B cell (primary cell): ENCODE measurements around the gene PCSK2. TPM values are rescaled to one million over a fixed set of nuclear protein-coding genes. Genes with fewer than 3 reads are reported as not detected.

Source experiments
- ATAC-seq: fragments of 200-7000 bp; cut with Tn5 transposase; one replicate; pipeline ENCODE4 v1.10.0; 2021; ENCODE audit warnings: low read depth, mild to moderate bottlenecking, moderate number of reproducible peaks, moderate library complexity
- CTCF ChIA-PET: fragments of 350-600 bp; sonication (Branson Sonifier 250); formaldehyde crosslinking; loops from one replicate; lab custom pipeline; 2021; ENCODE audit warnings: antibody characterized with exemption, inconsistent platforms; lab: Charles Lee
- POLR2A ChIA-PET: fragments of 350-600 bp; sonication (Branson Sonifier 250); formaldehyde crosslinking; loops from one replicate; lab custom pipeline; 2021; ENCODE audit warnings: antibody characterized with exemption; lab: Charles Lee
- DNase-seq: peaks from one replicate; pipeline ENCODE4 v3.0.0; 2013
- H2AFZ ChIP-seq: 2 replicates; pipeline ENCODE4 v1.6.1; 2012; ENCODE audit warnings: mild to moderate bottlenecking, low read depth, low read length; ENCODE audit not compliant: insufficient read depth, poor library complexity, severe bottlenecking
- H3K27ac ChIP-seq, 2 donors: 1 replicate in 1 of 2; 2 replicates in 1 of 2; pipeline ENCODE4 v1.5.1; 2012 to 2013; ENCODE audit warnings: low read length in 2 of 2, mild to moderate bottlenecking in 2 of 2, moderate library complexity in 1 of 2
- H3K27me3 ChIP-seq, 4 experiments: fragments of 200-600 bp in 1 of 4; sonication (generic) in 1 of 4; replicated peaks in 1 of 4; 1 replicate in 2 of 4; 2 replicates in 2 of 4; pipeline versions ENCODE4 v1.6.1 to v1.7.0; 2013 to 2016; ENCODE audit warnings: low read length in 3 of 4, mild to moderate bottlenecking in 2 of 4, mixed read lengths in 1 of 4, moderate library complexity in 1 of 4; ENCODE audit not compliant: insufficient read depth in 4 of 4, control insufficient read depth in 3 of 4; ENCODE audit errors: control extremely low read depth in 1 of 4
- H3K36me3 ChIP-seq, 2 experiments: replicated peaks in 1 of 2; 1 replicate in 1 of 2; 2 replicates in 1 of 2; pipeline versions ENCODE4 v1.6.1 to v1.7.1; 2013; ENCODE audit warnings: low read length in 1 of 2; ENCODE audit not compliant: insufficient read depth in 2 of 2, control insufficient read depth in 1 of 2; ENCODE audit errors: control extremely low read depth in 1 of 2, extremely low read depth in 1 of 2
- H3K4me1 ChIP-seq, 2 donors: fragments of 200-600 bp in 1 of 2; sonication (generic) in 1 of 2; 1 replicate in 1 of 2; 2 replicates in 1 of 2; pipeline versions ENCODE4 v1.5.1 to v1.6.1; 2013 to 2017; ENCODE audit warnings: low read length in 2 of 2; ENCODE audit not compliant: control insufficient read depth in 2 of 2, insufficient read depth in 2 of 2
- H3K4me2 ChIP-seq: replicated peaks from 2 replicates; pipeline ENCODE3; 2012; ENCODE audit warnings: mild to moderate bottlenecking, low read depth, low read length; ENCODE audit not compliant: poor library complexity, severe bottlenecking
- H3K4me3 ChIP-seq, 5 experiments: fragments of 200-600 bp in 1 of 5; sonication (generic) in 1 of 5; 1 replicate in 3 of 5; 2 replicates in 2 of 5; pipeline versions ENCODE4 v1.5.1 to v1.7.0; 2011 to 2016; ENCODE audit warnings: low read length in 4 of 5, mild to moderate bottlenecking in 4 of 5, low read depth in 2 of 5, control low read depth in 1 of 5, moderate library complexity in 1 of 5; ENCODE audit not compliant: insufficient read depth in 1 of 5; ENCODE audit errors: control extremely low read depth in 1 of 5, extremely low read depth in 1 of 5
- H3K79me2 ChIP-seq: fragments of 200-600 bp; sonication (generic); one replicate; pipeline ENCODE4 v1.6.0; 2016; ENCODE audit warnings: low read length; ENCODE audit not compliant: control insufficient read depth, insufficient read depth
- H3K9ac ChIP-seq: fragments of 200-600 bp; sonication (generic); 2 replicates; pipeline ENCODE4 v1.6.1; 2017; ENCODE audit warnings: mild to moderate bottlenecking, low read length, moderate library complexity
- H3K9me3 ChIP-seq, 3 donors: one replicate each; pipeline versions ENCODE4 v1.6.1 to v1.7.1; 2013; ENCODE audit warnings: low read length in 2 of 3; ENCODE audit not compliant: control insufficient read depth in 2 of 3, insufficient read depth in 1 of 3; ENCODE audit errors: control extremely low read depth in 1 of 3
- H4K20me1 ChIP-seq: 2 replicates; pipeline ENCODE4 v1.6.0; 2012; ENCODE audit warnings: mild to moderate bottlenecking, low read length; ENCODE audit not compliant: insufficient read depth, control insufficient read depth, poor library complexity, severe bottlenecking
- H3K27ac Mint-ChIP-seq: one replicate; pipeline ENCODE4 v1.8.0; 2021; ENCODE audit warnings: mixed read lengths
- H3K27me3 Mint-ChIP-seq: one replicate; pipeline ENCODE4 v1.8.0; 2021; ENCODE audit warnings: mixed read lengths
- H3K4me1 Mint-ChIP-seq: one replicate; pipeline ENCODE4 v1.8.0; 2021; ENCODE audit warnings: mixed read lengths
- H3K4me3 Mint-ChIP-seq: one replicate; pipeline ENCODE4 v1.8.0; 2021; ENCODE audit warnings: mixed read lengths
- H3K9me3 Mint-ChIP-seq: one replicate; pipeline ENCODE4 v1.8.0; 2022; ENCODE audit warnings: mixed read lengths; ENCODE audit not compliant: insufficient read depth
- EZH2 ChIP-seq: IDR thresholded peaks from 2 replicates; pipeline ENCODE4 v1.6.1; 2012; ENCODE audit warnings: borderline replicate concordance, low read depth, mild to moderate bottlenecking, moderate library complexity, low read length; ENCODE audit not compliant: insufficient read depth, poor library complexity, severe bottlenecking
- WGBS: methylation state at CpG from one replicate; pipeline ENCODE4 v1.1.5; 2013; ENCODE audit warnings: missing lambda C conversion rate; ENCODE audit not compliant: insufficient coverage; 5-methylcytosine and 5-hydroxymethylcytosine counted together
- intact Hi-C: fragments of 100-400 bp; cut with micrococcal nuclease; formaldehyde crosslinking; loops from one replicate; pipeline ENCODE4 v1.10.0; 2022
- polyA plus RNA-seq: library from polyadenylated mRNA; depleted of rRNA; stranded (reverse); fragments of >200 nt; gene quantifications from 2 replicates; pipeline ENCODE4 v1.2.3, GENCODE V29; 2012
- total RNA-seq, 2 donors: library from RNA; stranded (reverse); fragments of 120-200 nt in 1 of 2; gene quantifications; 1 replicate in 1 of 2; 2 replicates in 1 of 2; pipeline versions ENCODE4 v1.2.3 to v1.2.4, GENCODE V29; 2013 to 2022
- TF ChIP-seq, protein P1 (sequence below): fragments of 200-600 bp; IDR thresholded peaks from one replicate; pipeline ENCODE4 v1.8.0; 2022; ENCODE audit warnings: antibody characterized with exemption, mild to moderate bottlenecking

The PCSK2 gene
- total and polyA plus RNA-seq, 2 donors (not counting 1 experiment from before 2014, with no cell fraction given) = not detected

GRCh38 chr20:17306427-17306826 is 79.6 kb downstream of the PCSK2 start:
- H2AFZ ChIP-seq = no peak overlapping the region
- Mint-ChIP-seq H3K9me3 (peaks cover 3% of the 10 kb centered on the region), H3K4me1 (no peaks in the 10 kb centered on the region), H3K27me3 (peaks cover 4% of the 10 kb centered on the region), H3K27ac (no peak overlapping the region), H3K4me3 (no peak overlapping the region)
- H4K20me1 ChIP-seq = no peaks in the 10 kb centered on the region
- H3K9ac ChIP-seq = no peak overlapping the region
- WGBS = 100% methylated on average over 2 of the region's 4 CpGs
- CTCF ChIA-PET = no interaction called here
- ATAC-seq = no peak
- H3K4me3 ChIP-seq = no peak overlapping the region
- H3K4me1 ChIP-seq = no peaks in the 10 kb centered on the region
- TF ChIP-seq, protein P1, sequence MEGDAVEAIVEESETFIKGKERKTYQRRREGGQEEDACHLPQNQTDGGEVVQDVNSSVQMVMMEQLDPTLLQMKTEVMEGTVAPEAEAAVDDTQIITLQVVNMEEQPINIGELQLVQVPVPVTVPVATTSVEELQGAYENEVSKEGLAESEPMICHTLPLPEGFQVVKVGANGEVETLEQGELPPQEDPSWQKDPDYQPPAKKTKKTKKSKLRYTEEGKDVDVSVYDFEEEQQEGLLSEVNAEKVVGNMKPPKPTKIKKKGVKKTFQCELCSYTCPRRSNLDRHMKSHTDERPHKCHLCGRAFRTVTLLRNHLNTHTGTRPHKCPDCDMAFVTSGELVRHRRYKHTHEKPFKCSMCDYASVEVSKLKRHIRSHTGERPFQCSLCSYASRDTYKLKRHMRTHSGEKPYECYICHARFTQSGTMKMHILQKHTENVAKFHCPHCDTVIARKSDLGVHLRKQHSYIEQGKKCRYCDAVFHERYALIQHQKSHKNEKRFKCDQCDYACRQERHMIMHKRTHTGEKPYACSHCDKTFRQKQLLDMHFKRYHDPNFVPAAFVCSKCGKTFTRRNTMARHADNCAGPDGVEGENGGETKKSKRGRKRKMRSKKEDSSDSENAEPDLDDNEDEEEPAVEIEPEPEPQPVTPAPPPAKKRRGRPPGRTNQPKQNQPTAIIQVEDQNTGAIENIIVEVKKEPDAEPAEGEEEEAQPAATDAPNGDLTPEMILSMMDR = no peak
- no peak for TF ChIP-seq EZH2
- H3K4me2 ChIP-seq = no peak overlapping the region
- POLR2A ChIA-PET = no interaction called here
- intact Hi-C loops = no loop called here
- DNase-seq = no peak
- H3K9me3 ChIP-seq = peaks cover 0 to 3% (median 0%) of the 10 kb centered on the region in 3 donors
- H3K27ac ChIP-seq = no peak overlapping the region
- H3K36me3 ChIP-seq = no peaks in the 10 kb centered on the region
- H3K79me2 ChIP-seq = no peaks in the 10 kb centered on the region
- H3K27me3 ChIP-seq = no peaks in the 10 kb centered on the region

GRCh38 chr20:17314264-17314663 is 87.4 kb downstream of the PCSK2 start:
- Histone ChIP-seq H2AFZ (no peak overlapping the region), H3K9ac (no peak overlapping the region), H3K27me3 (peaks cover 0 to 17% (median 9%) of the 10 kb centered on the region in 4 experiments), H3K27ac (no peak overlapping the region), H3K4me3 (no peak overlapping the region), H3K36me3 (no peaks in the 10 kb centered on the region), H3K9me3 (peaks cover 0 to 8% (median 0%) of the 10 kb centered on the region in 3 donors), H3K4me2 (no peak overlapping the region), H3K4me1 (no peaks in the 10 kb centered on the region), H3K79me2 (no peaks in the 10 kb centered on the region), H4K20me1 (no peaks in the 10 kb centered on the region)
- Mint-ChIP-seq H3K9me3 (peaks cover 3% of the 10 kb centered on the region), H3K4me1 (no peaks in the 10 kb centered on the region), H3K27me3 (peaks cover 40% of the 10 kb centered on the region), H3K4me3 (no peak overlapping the region), H3K27ac (no peak overlapping the region)
- ATAC-seq = no peak
- intact Hi-C loops = no loop called here
- 100% methylated on average over 2 of the region's 5 CpGs for WGBS
- CTCF ChIA-PET = no interaction called here
- no peak for DNase-seq
- no peak for TF ChIP-seq EZH2
- TF ChIP-seq, protein P1 = no peak
- POLR2A ChIA-PET = no interaction called here
